ENCODE results near the gene CD96. TPM values are rescaled to one million over a fixed set of nuclear protein-coding genes. Genes with fewer than 3 reads are reported as not detected.

Gene CD96, protein sequence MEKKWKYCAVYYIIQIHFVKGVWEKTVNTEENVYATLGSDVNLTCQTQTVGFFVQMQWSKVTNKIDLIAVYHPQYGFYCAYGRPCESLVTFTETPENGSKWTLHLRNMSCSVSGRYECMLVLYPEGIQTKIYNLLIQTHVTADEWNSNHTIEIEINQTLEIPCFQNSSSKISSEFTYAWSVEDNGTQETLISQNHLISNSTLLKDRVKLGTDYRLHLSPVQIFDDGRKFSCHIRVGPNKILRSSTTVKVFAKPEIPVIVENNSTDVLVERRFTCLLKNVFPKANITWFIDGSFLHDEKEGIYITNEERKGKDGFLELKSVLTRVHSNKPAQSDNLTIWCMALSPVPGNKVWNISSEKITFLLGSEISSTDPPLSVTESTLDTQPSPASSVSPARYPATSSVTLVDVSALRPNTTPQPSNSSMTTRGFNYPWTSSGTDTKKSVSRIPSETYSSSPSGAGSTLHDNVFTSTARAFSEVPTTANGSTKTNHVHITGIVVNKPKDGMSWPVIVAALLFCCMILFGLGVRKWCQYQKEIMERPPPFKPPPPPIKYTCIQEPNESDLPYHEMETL
- total RNA-seq = 0.12 TPM in 1 of 2 replicates, not detected in the other

DNA sequence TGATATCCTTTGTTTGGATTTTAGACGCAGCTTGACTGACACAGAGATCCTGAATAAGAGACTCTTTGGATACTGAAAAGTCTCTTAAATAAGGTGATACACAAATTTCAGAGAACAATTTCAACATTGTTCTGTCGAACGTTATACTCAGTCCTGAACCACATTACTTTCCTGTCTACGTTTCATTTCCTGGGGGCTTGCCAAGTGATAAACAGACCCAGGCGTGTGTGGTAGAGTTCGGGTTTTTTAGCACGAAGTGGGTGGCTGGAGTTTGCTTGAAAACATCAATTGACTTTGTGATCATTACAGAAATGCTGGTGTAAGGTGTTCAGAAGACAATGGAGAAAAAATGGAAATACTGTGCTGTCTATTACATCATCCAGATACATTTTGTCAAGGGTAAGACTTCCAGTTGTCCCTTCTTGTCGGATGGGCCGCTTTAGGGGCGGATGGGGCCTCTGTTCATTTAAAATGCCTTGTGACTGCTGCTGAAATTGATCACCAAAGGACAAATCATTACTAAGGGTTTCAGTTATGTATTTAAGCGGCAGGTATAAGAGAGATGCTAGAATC, at the start of gene CD96:
Gene CD96 (plus strand): TSS at position 287 of the 573 bp plus-strand sequence. CDS start 52 bp downstream, at position 339.

DNA sequence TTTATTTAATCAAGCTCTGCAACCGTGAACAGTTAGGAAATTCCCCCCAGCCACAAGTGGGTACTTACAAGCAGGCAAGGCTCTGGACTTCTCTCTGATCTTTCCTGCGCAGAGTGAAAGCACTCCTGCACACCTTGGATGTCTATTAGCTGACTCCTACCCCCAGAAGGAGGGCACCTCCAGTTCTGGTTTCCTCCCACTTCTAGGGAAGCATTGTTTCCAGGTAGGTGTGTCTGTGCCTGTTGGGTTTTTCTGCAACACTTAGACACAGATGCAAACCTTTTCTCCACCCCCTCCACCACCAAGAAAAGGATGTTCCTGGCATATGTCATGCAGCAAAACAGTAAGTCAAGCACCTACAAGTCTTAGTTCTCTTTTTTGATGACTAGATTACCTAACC, 53.2 kb downstream of the CD96 start, which contains the start of gene ZBED2:
Gene ZBED2 (minus strand): TSS at position 115 of the 400 bp plus-strand sequence. CDS start 1,145 bp downstream, outside the sequence.

Other genes with a start within 250 kb of the CD96 start
- under 0.01 TPM in 1 of 2 replicates, not detected in the other for gene ZBED2, start 53.1 kb downstream of the CD96 start, total RNA-seq
- gene PLCXD2, start 132.5 kb downstream of the CD96 start, total RNA-seq = under 0.01 and 0.23 TPM in 2 replicates

Data from pericardium fibroblast (primary cell).